ENCODE data around the gene SLC11A1. TPM values are rescaled to one million over a fixed set of nuclear protein-coding genes. Genes with fewer than 3 reads are reported as not detected.

SLC11A1 gene
- total RNA-seq, 1 donor from 2014 or later, result 32.5 TPM

DNA sequence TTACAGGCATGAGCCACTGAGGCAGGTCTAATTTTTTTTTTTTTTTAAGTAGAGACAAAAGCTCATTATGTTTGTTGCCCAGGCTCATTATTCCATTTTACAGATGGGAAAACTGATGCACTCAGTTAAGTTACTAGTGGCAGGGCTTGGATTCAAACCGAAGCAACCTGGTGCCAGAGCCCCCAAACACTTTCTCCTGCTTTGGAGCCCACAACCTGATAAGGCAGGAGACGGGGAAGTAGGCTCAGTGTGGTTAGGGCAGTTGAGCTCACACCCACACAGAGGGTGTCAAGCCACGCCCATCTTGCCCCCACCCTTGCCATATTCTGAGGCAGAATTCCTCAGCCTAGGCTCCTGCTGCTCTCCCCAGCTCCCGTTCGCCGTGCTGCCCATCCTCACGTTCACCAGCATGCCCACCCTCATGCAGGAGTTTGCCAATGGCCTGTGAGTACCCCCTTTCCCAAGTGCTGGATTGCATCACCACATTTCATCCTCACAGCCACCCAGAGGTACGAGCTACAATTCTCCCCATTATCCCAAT lies 11.7 kb downstream of the SLC11A1 start:
- no peak for DNase-seq (ENCODE audit: low spot score)

DNA sequence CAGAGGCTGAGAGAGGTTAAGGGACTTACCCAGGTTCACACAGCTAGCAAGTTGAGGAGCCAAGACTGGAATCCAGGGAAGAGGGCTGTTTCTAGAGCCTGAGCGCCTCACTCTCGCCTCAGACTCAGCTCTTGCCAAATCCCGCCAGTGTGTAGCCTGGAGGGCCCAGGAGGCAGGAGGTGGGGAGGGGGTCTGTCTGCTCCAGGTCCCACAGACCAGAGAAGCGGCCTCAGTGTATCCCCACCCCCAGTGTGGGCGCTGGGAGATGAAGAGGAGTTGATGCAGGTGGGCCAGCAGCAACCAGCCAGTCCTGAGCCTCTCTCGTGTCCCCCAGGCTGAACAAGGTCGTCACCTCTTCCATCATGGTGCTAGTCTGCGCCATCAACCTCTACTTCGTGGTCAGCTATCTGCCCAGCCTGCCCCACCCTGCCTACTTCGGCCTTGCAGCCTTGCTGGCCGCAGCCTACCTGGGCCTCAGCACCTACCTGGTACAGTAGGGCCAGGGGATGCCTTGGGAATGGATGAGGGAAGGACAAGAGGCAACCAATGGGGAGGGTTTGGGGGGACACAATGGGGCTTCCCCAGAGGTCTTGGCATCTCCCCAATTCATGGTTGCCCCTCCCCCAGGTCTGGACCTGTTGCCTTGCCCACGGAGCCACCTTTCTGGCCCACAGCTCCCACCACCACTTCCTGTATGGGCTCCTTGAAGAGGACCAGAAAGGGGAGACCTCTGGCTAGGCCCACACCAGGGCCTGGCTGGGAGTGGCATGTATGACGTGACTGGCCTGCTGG lies 12.4 kb downstream of the SLC11A1 start:
- DNase-seq (ENCODE audit: low spot score), result no peak

DNA sequence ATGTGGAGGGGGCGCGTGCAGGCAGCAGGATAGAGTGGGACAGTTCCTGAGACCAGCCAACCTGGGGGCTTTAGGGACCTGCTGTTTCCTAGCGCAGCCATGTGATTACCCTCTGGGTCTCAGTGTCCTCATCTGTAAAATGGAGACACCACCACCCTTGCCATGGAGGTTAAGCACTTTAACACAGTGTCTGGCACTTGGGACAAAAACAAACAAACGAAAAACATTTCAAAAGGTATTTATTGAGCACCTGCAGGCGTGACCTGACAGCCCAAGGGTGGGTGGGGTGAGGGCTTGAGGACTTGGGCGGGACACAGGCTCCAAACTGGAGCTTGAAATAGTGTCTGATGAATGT lies 13.0 kb downstream of the SLC11A1 start:
- no peak for DNase-seq (ENCODE audit: low spot score)

- DNase-seq (ENCODE audit: low spot score), result no peak
Observed at GRCh38 chr2:218395456-218395825, 13.4 kb downstream of the SLC11A1 start.

- DNase-seq (ENCODE audit: low spot score), result peak; percentile 98
Observed at GRCh38 chr2:218395826-218396687, 14.0 kb downstream of the SLC11A1 start.

DNA sequence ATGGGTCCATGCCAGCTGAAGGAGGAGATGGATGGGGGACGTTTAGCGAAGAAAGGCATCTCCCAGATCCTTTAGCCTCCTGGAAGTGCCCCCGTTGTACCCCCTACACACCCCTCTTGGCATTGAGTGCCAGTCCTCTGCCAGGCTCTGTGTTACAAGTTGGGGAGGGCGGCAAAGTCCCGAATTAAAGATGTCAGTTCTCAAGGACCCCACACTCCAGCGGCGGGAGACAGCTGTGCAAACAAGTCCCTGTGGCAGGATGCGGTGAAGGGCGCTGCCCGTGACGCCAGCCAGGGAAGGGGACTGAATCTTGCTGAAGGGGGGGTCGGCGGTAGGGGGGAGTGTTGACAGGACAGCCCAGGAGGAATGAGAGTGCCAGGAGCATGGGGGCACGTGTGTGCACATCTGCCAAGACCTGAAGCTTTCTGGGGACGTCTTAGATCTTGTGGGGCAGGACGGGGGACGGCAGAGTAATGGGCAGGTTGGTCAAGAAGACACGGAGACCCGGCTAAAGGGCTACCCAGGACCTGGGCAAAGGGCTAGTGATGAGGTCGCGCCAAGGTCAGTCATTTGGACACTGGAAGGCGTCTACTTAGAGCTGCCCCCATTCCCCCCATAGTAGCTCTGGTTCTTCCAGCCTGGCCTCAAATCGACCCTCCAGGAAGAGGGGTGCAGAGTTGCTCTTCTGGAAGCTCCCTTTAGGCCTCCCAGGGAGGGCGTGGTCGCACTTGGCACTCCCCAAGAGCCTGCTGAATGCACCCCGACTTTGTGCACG lies 14.8 kb downstream of the SLC11A1 start:
- DNase-seq (ENCODE audit: low spot score), result peak; percentile 87

DNA sequence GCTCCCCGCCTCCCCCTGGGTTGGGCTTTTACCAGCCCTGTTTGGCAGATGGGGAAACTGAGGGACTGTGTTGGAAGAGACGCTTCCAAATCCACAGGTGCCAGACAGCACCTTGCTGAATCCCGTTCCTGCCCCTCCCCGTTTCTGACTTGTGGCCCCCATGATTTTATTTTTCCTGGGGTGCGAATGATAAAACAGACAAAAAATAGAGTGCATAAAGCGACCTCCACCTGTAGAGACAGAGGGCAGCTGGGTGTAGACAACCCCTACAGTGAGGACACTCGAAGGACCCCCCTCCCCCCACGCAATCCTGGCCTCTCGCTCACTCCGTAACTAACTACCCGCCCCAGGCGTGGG lies 15.4 kb downstream of the SLC11A1 start:
- no peak for DNase-seq (ENCODE audit: low spot score)

- peak; percentile 95 for DNase-seq (ENCODE audit: low spot score)
Observed at GRCh38 chr2:218397820-218398436, 15.9 kb downstream of the SLC11A1 start.

- peak; percentile 93 for DNase-seq (ENCODE audit: low spot score)
Observed at GRCh38 chr2:218398437-218399390, 16.6 kb downstream of the SLC11A1 start.

GRCh38 chr2:218399391-218400166 lies 17.5 kb downstream of the SLC11A1 start, which contains the start of gene CTDSP1:
Gene CTDSP1 (plus strand): TSS chr2:218399868. CDS start chr2:218400091, 223 bp downstream.
- peak; percentile 98 for DNase-seq (ENCODE audit: low spot score)

- peak; percentile 55 for DNase-seq (ENCODE audit: low spot score)
Observed at GRCh38 chr2:218400167-218400929, 18.3 kb downstream of the SLC11A1 start.

DNA sequence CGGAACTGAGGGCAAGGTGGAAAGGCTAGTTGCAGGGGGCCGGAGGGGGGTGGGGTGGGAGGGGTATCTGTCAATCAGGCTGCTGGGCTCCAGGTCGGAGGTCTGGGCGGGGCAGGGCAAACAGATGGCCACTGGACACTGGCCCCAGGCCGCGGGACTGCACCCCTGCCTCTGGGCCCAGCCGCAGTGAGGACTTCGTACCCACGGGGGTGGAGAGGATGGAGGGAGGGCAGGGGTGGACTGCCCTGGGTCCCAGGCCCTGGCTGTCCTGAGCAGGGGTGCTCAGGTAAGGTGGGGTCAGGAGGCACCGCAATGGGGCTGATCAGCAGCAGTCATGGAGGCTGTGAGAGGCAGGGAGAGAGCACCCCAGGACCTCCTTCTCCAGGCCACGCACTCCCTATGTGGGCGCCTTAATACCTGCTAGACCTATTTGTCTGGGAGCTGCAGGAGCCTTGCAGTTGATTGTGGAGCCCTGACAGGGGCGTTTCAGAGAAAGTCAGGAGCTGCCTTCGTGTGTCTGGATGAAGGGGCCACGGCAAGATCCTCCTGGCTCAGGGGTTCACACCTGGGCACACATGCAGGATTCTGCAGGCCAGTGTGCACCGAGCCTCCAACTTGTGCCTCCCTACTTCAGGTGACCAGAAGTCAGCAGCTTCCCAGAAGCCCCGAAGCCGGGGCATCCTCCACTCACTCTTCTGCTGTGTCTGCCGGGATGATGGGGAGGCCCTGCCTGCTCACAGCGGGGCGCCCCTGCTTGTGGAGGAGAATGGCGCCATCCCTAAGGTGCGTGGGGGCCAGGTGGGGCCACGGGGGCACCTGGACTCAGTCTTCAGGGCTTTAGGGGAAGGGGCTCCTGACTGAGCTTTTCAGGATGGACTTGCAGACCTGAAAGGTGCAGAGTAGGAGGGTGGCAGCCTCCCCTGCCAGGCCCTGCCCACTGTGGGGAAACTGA lies 19.1 kb downstream of the SLC11A1 start:
- DNase-seq (ENCODE audit: low spot score), result no peak

DNA sequence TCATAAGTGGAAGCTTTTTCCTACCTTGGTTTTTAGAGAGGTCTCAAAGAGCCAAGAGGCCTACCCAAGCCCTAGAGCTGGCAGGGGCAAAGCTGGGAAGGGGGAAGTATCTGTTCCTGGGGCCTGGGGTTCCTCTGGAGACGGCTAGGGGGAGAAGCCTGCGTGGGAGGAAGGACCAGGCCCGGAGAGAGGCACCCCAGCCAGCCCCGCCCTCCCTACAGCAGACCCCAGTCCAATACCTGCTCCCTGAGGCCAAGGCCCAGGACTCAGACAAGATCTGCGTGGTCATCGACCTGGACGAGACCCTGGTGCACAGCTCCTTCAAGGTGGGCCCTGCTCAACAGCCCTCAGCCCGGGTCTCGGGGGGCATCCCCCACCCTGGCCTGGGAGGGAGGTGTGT lies 19.8 kb downstream of the SLC11A1 start:
- no peak for DNase-seq (ENCODE audit: low spot score)

DNA sequence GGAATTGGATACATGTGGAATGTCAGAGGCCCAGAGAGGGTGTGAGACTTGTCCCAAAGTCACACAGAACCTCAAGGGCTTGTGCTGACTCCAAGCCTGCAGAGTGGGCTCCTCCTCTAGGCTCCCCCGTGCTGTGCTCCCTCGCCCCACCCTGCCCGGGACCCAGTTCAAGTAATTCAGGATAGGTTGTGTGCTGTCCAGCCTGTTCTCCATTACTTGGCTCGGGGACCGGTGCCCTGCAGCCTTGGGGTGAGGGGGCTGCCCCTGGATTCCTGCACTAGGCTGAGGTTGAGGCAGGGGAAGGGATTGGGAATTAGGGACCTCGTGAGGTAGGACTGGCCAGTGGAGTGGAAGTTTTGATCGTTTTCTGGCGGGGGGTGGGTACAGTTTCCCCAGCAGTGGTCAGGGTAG lies 20.4 kb downstream of the SLC11A1 start:
- DNase-seq (ENCODE audit: low spot score), result no peak

DNA sequence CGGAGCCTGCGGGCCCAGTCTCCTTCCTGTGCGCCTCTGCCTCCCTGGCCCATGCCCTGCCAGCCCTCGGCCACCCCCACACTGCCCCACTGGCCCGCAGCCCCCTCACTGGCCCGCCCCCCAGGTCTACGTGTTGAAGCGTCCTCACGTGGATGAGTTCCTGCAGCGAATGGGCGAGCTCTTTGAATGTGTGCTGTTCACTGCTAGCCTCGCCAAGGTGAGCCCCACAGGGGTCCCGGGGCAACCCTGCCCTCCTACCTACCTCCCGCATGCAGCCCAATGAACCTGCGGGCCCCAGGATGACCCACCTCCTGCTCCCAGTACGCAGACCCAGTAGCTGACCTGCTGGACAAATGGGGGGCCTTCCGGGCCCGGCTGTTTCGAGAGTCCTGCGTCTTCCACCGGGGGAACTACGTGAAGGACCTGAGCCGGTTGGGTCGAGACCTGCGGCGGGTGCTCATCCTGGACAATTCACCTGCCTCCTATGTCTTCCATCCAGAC lies 20.9 kb downstream of the SLC11A1 start:
- DNase-seq (ENCODE audit: low spot score), result no peak

- no peak for DNase-seq (ENCODE audit: low spot score)
Observed at GRCh38 chr2:218403810-218404209, 21.7 kb downstream of the SLC11A1 start.
